Cardiac muscle cell (in vitro differentiated cells and primary cell): ENCODE data around the gene ULK1. TPM values are rescaled to one million over a fixed set of nuclear protein-coding genes. Genes with fewer than 3 reads are reported as not detected.

Experiments used
- DNase-seq, 2 donors: peaks; one replicate each; pipeline versions ENCODE4 v3.0.0 to v3.0.0-alpha.2; 2010 to 2017; ENCODE audit warnings: low read depth in 1 of 2, low spot score in 1 of 2
- H3K27ac ChIP-seq: fragments of 200-600 bp; sonication (generic); 2 replicates; pipeline ENCODE4 v1.5.1; 2016
- H3K27me3 ChIP-seq: fragments of 200-600 bp; sonication (generic); 2 replicates; pipeline ENCODE4 v1.6.0; 2016; ENCODE audit warnings: control low read depth
- H3K36me3 ChIP-seq: fragments of 200-600 bp; sonication (generic); 2 replicates; pipeline ENCODE4 v1.5.1; 2016; ENCODE audit warnings: control low read depth
- H3K4me1 ChIP-seq: fragments of 200-600 bp; sonication (generic); 2 replicates; pipeline ENCODE4 v1.8.1; 2017; ENCODE audit warnings: low read depth, mild to moderate bottlenecking, mixed run types
- H3K4me3 ChIP-seq: fragments of 200-600 bp; sonication (generic); 2 replicates; pipeline ENCODE4 v1.5.1; 2016; ENCODE audit warnings: mild to moderate bottlenecking
- H3K9me3 ChIP-seq: fragments of 200-600 bp; sonication (generic); 2 replicates; pipeline ENCODE4 v1.5.1; 2017; ENCODE audit warnings: low read depth, mild to moderate bottlenecking, control low read depth
- CTCF ChIP-seq: IDR thresholded peaks from 2 replicates; pipeline ENCODE4 v1.5.1; 2012; ENCODE audit warnings: low read depth, mild to moderate bottlenecking, low read length
- polyA plus RNA-seq: library from polyadenylated mRNA; unstranded; fragments of >200 nt; fragmentation: Nextera tagmentation; extraction: Ambion mirVana; gene quantifications from 2 replicates; pipeline ENCODE4 v1.2.1, GENCODE V29; 2016
- total RNA-seq: library from RNA; depleted of rRNA; stranded (reverse); fragments of >200 nt; gene quantifications from 2 replicates; pipeline ENCODE4 v1.2.3, GENCODE V29; 2016

ULK1 gene
- total and polyA plus RNA-seq, 2 experiments from 2014 or later, result 14.2 to 27.6 TPM

GRCh38 chr12:131862994-131863710 is 31.3 kb upstream of the ULK1 start:
- no peak overlapping the region for H3K27ac ChIP-seq
- no peaks in the 10 kb centered on the region for H3K9me3 ChIP-seq
- H3K4me3 ChIP-seq, result no peak overlapping the region
- no peaks in the 10 kb centered on the region for H3K4me1 ChIP-seq
- TF ChIP-seq CTCF, result no peak
- DNase-seq, result peak in 1 of 2 donors; percentile 38
- no peaks in the 10 kb centered on the region for H3K27me3 ChIP-seq
- H3K36me3 ChIP-seq, result no peaks in the 10 kb centered on the region

- no peak for TF ChIP-seq CTCF
- no peak for DNase-seq
- H3K27ac ChIP-seq, result no peak overlapping the region
These were observed 30.6 kb upstream of the ULK1 start for GRCh38 chr12:131863711-131864396.

GRCh38 chr12:131864469-131864868 is 30.0 kb upstream of the ULK1 start:
- no peak for TF ChIP-seq CTCF
- DNase-seq, result no peak
- Histone ChIP-seq H3K27me3 (no peaks in the 10 kb centered on the region), H3K36me3 (no peaks in the 10 kb centered on the region), H3K27ac (no peak overlapping the region), H3K9me3 (no peaks in the 10 kb centered on the region), H3K4me3 (no peak overlapping the region), H3K4me1 (no peaks in the 10 kb centered on the region)

More at GRCh38 chr12:131863711-131864396, 30.6 kb upstream of the ULK1 start:
- Histone ChIP-seq H3K36me3 (no peaks in the 10 kb centered on the region), H3K9me3 (no peaks in the 10 kb centered on the region), H3K4me3 (no peak overlapping the region), H3K4me1 (no peaks in the 10 kb centered on the region), H3K27me3 (no peaks in the 10 kb centered on the region)

GRCh38 chr12:131865180-131865875 is 29.1 kb upstream of the ULK1 start:
- H3K27ac ChIP-seq, result no peak overlapping the region
- DNase-seq, result no peak
- no peak for TF ChIP-seq CTCF
- no peak overlapping the region for H3K4me3 ChIP-seq
- no peaks in the 10 kb centered on the region for H3K36me3 ChIP-seq
- H3K4me1 ChIP-seq, result no peaks in the 10 kb centered on the region
- no peaks in the 10 kb centered on the region for H3K9me3 ChIP-seq
- H3K27me3 ChIP-seq, result no peaks in the 10 kb centered on the region

- no peak for TF ChIP-seq CTCF
- no peaks in the 10 kb centered on the region for H3K4me1 ChIP-seq
- no peaks in the 10 kb centered on the region for H3K9me3 ChIP-seq
- no peak overlapping the region for H3K4me3 ChIP-seq
- no peak for DNase-seq
- H3K27me3 ChIP-seq, result no peaks in the 10 kb centered on the region
- H3K27ac ChIP-seq, result no peak overlapping the region
- H3K36me3 ChIP-seq, result no peaks in the 10 kb centered on the region
These were observed 27.0 kb upstream of the ULK1 start for GRCh38 chr12:131867471-131867870.
